ENCODE measurements around the gene CLDN6.

GRCh38 chr16:3059723-3060242 is 41.8 kb upstream of the CLDN6 start:
- TF ChIP-seq CTCF (conservative IDR thresholded peaks at IDR 0.05; ENCODE audit: low read depth, low read length) (no peak), EZH2 (IDR thresholded peaks at IDR 0.05; ENCODE audit: low read length, unreplicated experiment) (no peak), EZH2phosphoT487 (IDR thresholded peaks at IDR 0.05; ENCODE audit: borderline replicate concordance, low read length) (no peak)

Measured in PC-3 (cell line).